SK-N-SH treated with all-trans-retinoic acid at 6 μM for 48 hours (cell line): ENCODE data around the gene NRDE2.

ENCODE experiments used
- ATAC-seq: fragments of 200-7000 bp; cut with Tn5 transposase; 3 replicates; pipeline ENCODE4 v1.9.1; 2020; ENCODE audit warnings: mild to moderate bottlenecking, moderate library complexity
- ARNTL ChIP-seq: fragments of 450-650 bp; formaldehyde crosslinking; IDR thresholded peaks from 2 replicates; pipeline ENCODE4 v1.5.0; 2020; ENCODE audit warnings: low read depth, mild to moderate bottlenecking, moderate library complexity, borderline replicate concordance
- BACH2 ChIP-seq: fragments of 250-450 bp; sonication (Bioruptor Pico); IDR thresholded peaks from 2 replicates; pipeline ENCODE4 v1.9.0; 2021; ENCODE audit warnings: mild to moderate bottlenecking, borderline replicate concordance
- CSDC2 ChIP-seq: fragments of 250-450 bp; sonication (Bioruptor Pico); IDR thresholded peaks from 2 replicates; pipeline ENCODE4 v1.5.0; 2020; ENCODE audit warnings: mild to moderate bottlenecking, moderate library complexity
- ESRRG ChIP-seq: fragments of 250-450 bp; sonication (Bioruptor Pico); IDR thresholded peaks from 2 replicates; pipeline ENCODE4 v1.6.1; 2021; ENCODE audit warnings: mild to moderate bottlenecking
- GLIS3 ChIP-seq: fragments of 250-450 bp; sonication (Bioruptor Pico); IDR thresholded peaks from 2 replicates; pipeline ENCODE4 v1.5.0; 2020; ENCODE audit warnings: mild to moderate bottlenecking, moderate library complexity
- ISL1 ChIP-seq: fragments of 250-450 bp; sonication (Bioruptor Pico); IDR thresholded peaks from 2 replicates; pipeline ENCODE4 v2.1.2; 2022; ENCODE audit warnings: mild to moderate bottlenecking, moderate library complexity
- OSR1 ChIP-seq: fragments of 250-450 bp; sonication (Bioruptor Pico); IDR thresholded peaks from 2 replicates; pipeline ENCODE4 v1.8.0; 2022; ENCODE audit warnings: moderate library complexity, mild to moderate bottlenecking, inconsistent platforms
- PPARA ChIP-seq: fragments of 250-450 bp; sonication (Bioruptor Pico); IDR thresholded peaks from 2 replicates; pipeline ENCODE4 v1.5.0; 2020; ENCODE audit warnings: mild to moderate bottlenecking, borderline replicate concordance
- RARB ChIP-seq: fragments of 250-450 bp; sonication (Bioruptor Pico); IDR thresholded peaks from 2 replicates; pipeline ENCODE4 v1.8.0; 2021; ENCODE audit warnings: mild to moderate bottlenecking, moderate library complexity
- SNAI2 ChIP-seq: fragments of 250-450 bp; sonication (Bioruptor Pico); IDR thresholded peaks from 2 replicates; pipeline ENCODE4 v1.5.0; 2020; ENCODE audit warnings: mild to moderate bottlenecking, moderate library complexity
- TCF4 ChIP-seq: fragments of 250-450 bp; sonication (Bioruptor Pico); IDR thresholded peaks from 2 replicates; pipeline ENCODE4 v1.8.0; 2021; ENCODE audit warnings: mild to moderate bottlenecking, moderate library complexity, borderline replicate concordance
- TOX ChIP-seq: fragments of 250-450 bp; sonication (Bioruptor Pico); IDR thresholded peaks from 2 replicates; pipeline ENCODE4 v1.8.0; 2021; ENCODE audit warnings: mild to moderate bottlenecking, moderate library complexity, borderline replicate concordance
- ZC3H10 ChIP-seq: fragments of 250-450 bp; sonication (Bioruptor Pico); IDR thresholded peaks from 2 replicates; pipeline ENCODE4 v1.5.1; 2021; ENCODE audit warnings: mild to moderate bottlenecking, moderate library complexity
- ZNF565 ChIP-seq: fragments of 450-650 bp; formaldehyde crosslinking; conservative IDR thresholded peaks from 2 replicates; pipeline ENCODE4 v1.5.0; 2020; ENCODE audit warnings: low read depth, mild to moderate bottlenecking, moderate library complexity
- ZNF70 ChIP-seq: fragments of 450-650 bp; formaldehyde crosslinking; IDR thresholded peaks from 2 replicates; pipeline ENCODE4 v1.5.0; 2020; ENCODE audit warnings: mild to moderate bottlenecking, moderate library complexity
- ZNF8 ChIP-seq: fragments of 450-650 bp; formaldehyde crosslinking; IDR thresholded peaks from 2 replicates; pipeline ENCODE4 v1.5.0; 2020; ENCODE audit warnings: mild to moderate bottlenecking, moderate library complexity
- TF ChIP-seq, protein P1 (sequence below): fragments of 250-450 bp; sonication (Bioruptor Pico); IDR thresholded peaks from 2 replicates; pipeline ENCODE4 v1.5.1; 2021; ENCODE audit warnings: mild to moderate bottlenecking, moderate library complexity
- TF ChIP-seq, protein P2 (sequence below): fragments of 250-450 bp; sonication (Bioruptor Pico); IDR thresholded peaks from 2 replicates; pipeline ENCODE4 v1.5.1; 2020; ENCODE audit warnings: low read depth, mild to moderate bottlenecking, moderate library complexity
- TF ChIP-seq, protein P3 (sequence below): fragments of 250-450 bp; sonication (Bioruptor Pico); IDR thresholded peaks from 2 replicates; pipeline ENCODE4 v1.8.0; 2020; ENCODE audit warnings: mild to moderate bottlenecking, moderate library complexity, borderline replicate concordance
- TF ChIP-seq, protein P4 (sequence below): fragments of 250-450 bp; sonication (Bioruptor Pico); IDR thresholded peaks from 2 replicates; pipeline ENCODE4 v1.8.0; 2021; ENCODE audit warnings: low read depth, mild to moderate bottlenecking, moderate library complexity, borderline replicate concordance

The NRDE2 gene

DNA sequence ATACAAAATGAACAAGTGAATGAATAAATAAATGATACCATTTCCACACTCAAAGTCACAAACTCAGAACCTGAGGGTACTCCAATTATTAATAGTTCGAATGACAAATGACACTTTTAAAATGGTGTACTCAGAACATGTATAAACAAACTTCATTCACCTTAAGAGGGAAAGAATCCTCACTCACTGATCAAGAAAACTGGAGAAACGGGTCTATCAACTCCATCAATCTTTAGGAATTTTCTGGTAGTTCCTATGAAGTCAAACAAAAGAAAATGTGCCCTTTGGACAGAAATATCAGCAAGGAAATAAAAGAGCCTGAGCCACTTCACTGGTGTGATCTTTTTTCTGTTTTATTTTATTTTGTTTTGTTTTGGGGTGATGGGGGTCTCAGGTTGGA, 5.2 kb upstream of the NRDE2 start:
- TF ChIP-seq TOX (CRISPR knock-in tag), result no peak
- TF ChIP-seq SNAI2 (CRISPR knock-in tag), result no peak
- no peak for TF ChIP-seq OSR1 (CRISPR knock-in tag)
- TF ChIP-seq, protein P1, sequence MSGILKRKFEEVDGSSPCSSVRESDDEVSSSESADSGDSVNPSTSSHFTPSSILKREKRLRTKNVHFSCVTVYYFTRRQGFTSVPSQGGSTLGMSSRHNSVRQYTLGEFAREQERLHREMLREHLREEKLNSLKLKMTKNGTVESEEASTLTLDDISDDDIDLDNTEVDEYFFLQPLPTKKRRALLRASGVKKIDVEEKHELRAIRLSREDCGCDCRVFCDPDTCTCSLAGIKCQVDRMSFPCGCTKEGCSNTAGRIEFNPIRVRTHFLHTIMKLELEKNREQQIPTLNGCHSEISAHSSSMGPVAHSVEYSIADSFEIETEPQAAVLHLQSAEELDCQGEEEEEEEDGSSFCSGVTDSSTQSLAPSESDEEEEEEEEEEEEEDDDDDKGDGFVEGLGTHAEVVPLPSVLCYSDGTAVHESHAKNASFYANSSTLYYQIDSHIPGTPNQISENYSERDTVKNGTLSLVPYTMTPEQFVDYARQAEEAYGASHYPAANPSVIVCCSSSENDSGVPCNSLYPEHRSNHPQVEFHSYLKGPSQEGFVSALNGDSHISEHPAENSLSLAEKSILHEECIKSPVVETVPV (CRISPR knock-in tag), result no peak
- TF ChIP-seq PPARA (CRISPR knock-in tag), result no peak
- no peak for TF ChIP-seq BACH2
- TF ChIP-seq ZC3H10 (CRISPR knock-in tag), result no peak
- no peak for ATAC-seq

DNA sequence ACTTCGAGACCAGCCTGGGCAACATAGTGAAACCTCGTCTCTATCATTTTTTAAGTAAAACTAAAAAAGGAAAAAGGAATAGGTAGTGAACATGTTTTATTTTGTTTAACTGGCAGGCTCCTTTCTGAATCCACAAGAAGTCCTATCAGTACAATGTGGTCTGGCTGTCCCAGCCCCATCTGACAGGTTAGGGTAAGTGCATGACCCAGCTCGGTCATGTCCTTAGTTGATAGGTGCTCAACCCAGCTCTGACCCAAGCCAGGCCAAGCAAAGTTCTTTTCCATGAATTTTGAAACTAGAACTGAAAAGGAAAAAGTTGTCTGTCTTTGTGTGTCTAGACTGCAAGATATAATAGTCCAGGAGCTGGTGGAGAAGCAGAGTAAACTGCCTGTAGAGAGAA, 4.7 kb upstream of the NRDE2 start:
- no peak for TF ChIP-seq ISL1 (CRISPR knock-in tag)
- TF ChIP-seq CSDC2, result no peak
- TF ChIP-seq ZC3H10 (CRISPR knock-in tag), result no peak
- no peak for TF ChIP-seq BACH2
- no peak for TF ChIP-seq ESRRG (CRISPR knock-in tag)
- TF ChIP-seq, protein P2, sequence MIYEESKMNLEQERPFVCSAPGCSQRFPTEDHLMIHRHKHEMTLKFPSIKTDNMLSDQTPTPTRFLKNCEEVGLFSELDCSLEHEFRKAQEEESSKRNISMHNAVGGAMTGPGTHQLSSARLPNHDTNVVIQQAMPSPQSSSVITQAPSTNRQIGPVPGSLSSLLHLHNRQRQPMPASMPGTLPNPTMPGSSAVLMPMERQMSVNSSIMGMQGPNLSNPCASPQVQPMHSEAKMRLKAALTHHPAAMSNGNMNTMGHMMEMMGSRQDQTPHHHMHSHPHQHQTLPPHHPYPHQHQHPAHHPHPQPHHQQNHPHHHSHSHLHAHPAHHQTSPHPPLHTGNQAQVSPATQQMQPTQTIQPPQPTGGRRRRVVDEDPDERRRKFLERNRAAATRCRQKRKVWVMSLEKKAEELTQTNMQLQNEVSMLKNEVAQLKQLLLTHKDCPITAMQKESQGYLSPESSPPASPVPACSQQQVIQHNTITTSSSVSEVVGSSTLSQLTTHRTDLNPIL (CRISPR knock-in tag), result no peak
- TF ChIP-seq SNAI2 (CRISPR knock-in tag), result no peak
- TF ChIP-seq, protein P1 (CRISPR knock-in tag), result no peak
- no peak for TF ChIP-seq TCF4
- no peak for TF ChIP-seq ZNF70
- TF ChIP-seq PPARA (CRISPR knock-in tag), result no peak
- TF ChIP-seq, protein P3, sequence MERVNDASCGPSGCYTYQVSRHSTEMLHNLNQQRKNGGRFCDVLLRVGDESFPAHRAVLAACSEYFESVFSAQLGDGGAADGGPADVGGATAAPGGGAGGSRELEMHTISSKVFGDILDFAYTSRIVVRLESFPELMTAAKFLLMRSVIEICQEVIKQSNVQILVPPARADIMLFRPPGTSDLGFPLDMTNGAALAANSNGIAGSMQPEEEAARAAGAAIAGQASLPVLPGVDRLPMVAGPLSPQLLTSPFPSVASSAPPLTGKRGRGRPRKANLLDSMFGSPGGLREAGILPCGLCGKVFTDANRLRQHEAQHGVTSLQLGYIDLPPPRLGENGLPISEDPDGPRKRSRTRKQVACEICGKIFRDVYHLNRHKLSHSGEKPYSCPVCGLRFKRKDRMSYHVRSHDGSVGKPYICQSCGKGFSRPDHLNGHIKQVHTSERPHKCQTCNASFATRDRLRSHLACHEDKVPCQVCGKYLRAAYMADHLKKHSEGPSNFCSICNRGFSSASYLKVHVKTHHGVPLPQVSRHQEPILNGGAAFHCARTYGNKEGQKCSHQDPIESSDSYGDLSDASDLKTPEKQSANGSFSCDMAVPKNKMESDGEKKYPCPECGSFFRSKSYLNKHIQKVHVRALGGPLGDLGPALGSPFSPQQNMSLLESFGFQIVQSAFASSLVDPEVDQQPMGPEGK, result no peak
- TF ChIP-seq RARB, result no peak
- TF ChIP-seq GLIS3, result no peak
- no peak for TF ChIP-seq TOX (CRISPR knock-in tag)
- no peak for TF ChIP-seq ZNF8 (CRISPR knock-in tag)
- TF ChIP-seq, all 23 proteins: peak for 0
- ATAC-seq, result no peak

DNA sequence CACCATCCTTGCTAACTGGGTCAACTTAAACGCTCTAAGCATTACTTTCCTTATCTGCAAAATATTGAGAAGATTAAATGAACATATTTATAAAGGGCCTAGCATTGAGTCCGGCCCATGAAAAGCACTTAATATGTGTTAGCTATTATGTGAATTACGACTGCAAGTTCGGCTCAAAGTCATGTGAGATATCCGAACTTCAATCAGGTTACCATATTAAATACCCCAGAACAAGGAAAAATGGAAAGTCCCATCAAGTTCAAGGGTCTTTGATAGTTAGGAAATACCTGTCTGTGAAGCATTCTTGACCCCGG, 487 bp upstream of the NRDE2 start:
- no peak for ATAC-seq
- TF ChIP-seq TOX (CRISPR knock-in tag) (no peak), ARNTL (CRISPR knock-in tag) (no peak), ZNF8 (CRISPR knock-in tag) (no peak), ZNF70 (no peak), ZC3H10 (CRISPR knock-in tag) (no peak), ESRRG (CRISPR knock-in tag) (no peak), ZNF565 (CRISPR knock-in tag) (no peak), PPARA (CRISPR knock-in tag) (no peak), SNAI2 (CRISPR knock-in tag) (no peak), ISL1 (CRISPR knock-in tag) (no peak)
- TF ChIP-seq, protein P1 (CRISPR knock-in tag), result no peak
- TF ChIP-seq, protein P3, result no peak
- TF ChIP-seq, protein P4, sequence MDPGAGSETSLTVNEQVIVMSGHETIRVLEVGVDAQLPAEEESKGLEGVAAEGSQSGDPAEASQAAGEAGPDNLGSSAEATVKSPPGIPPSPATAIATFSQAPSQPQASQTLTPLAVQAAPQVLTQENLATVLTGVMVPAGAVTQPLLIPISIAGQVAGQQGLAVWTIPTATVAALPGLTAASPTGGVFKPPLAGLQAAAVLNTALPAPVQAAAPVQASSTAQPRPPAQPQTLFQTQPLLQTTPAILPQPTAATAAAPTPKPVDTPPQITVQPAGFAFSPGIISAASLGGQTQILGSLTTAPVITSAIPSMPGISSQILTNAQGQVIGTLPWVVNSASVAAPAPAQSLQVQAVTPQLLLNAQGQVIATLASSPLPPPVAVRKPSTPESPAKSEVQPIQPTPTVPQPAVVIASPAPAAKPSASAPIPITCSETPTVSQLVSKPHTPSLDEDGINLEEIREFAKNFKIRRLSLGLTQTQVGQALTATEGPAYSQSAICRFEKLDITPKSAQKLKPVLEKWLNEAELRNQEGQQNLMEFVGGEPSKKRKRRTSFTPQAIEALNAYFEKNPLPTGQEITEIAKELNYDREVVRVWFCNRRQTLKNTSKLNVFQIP, result no peak
- TF ChIP-seq, all 23 proteins: peak for 0
